GM19395 (cell line): ENCODE results near the gene MAP2K4.
"Not testable (repeated sequence)": the region's sequence is repeated elsewhere in the genome, so short reads cannot be mapped to it uniquely, and the experiment has no call there.

Experiments used
- ATAC-seq: cut with Tn5 transposase; IDR thresholded peaks from one replicate; pipeline ENCODE4 v1.9.1; 2021; ENCODE audit warnings: mild to moderate bottlenecking, moderate library complexity; ENCODE audit not compliant: unreplicated experiment

MAP2K4 gene

DNA sequence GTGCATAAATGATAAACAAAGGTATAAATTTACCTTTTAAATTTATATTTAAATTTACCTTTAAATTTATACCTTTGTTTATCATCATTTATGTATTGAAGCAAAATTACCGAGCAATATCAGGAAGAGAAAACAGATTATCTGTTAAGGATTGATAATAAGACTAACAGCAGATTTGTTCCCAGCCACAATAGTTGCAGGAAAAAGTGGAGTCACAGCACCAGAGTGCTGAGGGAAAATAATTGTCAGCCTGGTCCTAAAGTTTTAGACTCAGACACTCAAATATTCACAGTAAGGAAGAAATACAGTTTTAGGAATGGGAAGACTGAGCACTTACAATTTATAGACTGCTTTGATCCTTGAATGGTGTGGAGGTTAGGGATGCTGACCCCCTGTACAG is 117.2 kb downstream of the MAP2K4 start:
- ATAC-seq, result no peak

DNA sequence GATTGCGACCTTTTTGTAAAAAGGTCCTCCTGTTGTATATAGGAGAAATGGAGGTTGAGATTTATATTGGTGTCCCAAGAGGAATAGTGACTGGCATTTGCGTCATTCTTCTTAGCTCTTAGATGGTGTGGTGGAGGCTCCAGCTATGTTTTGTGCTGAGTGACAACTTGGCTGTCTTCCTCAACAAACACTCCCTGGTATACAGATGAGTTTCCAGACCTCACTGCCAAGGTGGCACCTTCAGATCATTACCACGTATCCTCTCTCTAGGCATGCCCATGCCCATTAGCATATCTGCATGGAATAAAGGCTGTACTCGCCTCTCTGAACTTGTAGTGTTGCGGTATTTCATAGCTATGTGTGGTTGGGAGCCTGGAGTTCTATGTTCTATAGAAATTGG is 120.0 kb downstream of the MAP2K4 start:
- no peak for ATAC-seq

DNA sequence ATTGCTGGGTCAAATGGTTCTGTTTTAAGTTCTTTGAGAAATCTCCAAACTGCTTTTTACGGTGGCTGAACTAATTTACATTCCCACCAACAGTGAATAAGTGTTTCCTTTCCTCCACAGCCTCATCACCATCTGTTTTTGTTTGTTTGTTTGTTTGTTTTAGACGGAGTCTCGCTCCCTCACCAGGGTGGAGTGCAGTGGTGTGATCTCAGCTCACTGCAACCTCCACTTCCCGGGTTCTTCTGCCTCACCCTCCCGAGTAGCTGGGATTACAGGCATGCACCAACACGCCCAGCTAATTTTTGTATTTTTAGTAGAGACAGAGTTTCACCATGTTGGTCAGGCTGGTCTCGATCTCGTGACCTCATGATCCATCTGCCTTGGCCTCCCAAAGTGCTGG is 141.5 kb downstream of the MAP2K4 start:
- ATAC-seq, result not testable (repeated sequence)

DNA sequence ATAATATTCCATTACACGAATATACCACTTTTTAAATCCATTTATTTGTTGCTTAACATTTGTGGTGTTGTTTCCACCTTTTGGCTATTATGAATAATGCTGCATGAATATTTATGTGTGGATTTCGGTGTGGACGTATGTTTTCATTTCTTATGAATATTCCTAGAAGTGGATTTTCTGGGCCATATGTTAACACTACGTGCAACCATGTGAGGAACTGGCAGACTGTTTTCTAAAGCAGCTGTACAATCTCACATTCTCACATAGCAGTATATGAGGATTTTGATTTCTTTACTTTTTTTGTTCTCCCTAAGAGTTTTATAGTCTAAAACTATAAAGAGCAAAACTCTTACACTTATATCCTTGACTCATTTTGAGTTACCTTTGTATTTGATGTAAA is 143.4 kb downstream of the MAP2K4 start:
- ATAC-seq, result no peak

DNA sequence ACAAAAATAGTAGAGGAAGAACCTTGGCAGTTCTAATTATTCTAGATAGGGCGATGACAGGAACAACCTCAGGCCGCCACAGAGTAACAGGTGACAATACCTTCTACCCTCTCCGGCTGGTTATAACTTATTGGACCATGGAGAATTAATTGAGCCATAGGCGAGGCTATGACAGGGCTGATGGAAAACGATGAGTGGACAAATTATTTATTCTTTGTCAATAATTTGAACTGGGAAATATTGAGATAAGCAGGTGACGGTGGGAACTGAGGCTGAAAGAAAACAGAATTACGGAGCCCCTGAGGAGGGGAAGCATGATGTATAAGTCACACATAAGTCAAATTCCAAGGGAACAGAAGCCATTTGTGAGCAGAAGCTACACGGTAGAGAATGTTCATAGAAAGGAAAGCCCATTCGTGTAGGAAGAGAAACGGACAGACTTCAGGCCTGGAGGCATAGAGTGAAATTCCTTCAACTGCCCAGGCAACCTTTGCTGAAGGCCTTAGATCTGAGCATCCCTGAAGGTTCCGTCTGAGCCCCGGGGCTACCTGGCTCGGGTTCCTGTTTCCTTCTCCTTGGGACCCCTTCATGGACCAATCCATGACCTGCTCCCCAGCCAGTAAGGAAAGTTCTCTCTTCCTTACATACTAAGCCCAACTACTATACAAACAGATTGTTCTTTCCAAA is 158.1 kb downstream of the MAP2K4 start:
- ATAC-seq, result no peak

DNA sequence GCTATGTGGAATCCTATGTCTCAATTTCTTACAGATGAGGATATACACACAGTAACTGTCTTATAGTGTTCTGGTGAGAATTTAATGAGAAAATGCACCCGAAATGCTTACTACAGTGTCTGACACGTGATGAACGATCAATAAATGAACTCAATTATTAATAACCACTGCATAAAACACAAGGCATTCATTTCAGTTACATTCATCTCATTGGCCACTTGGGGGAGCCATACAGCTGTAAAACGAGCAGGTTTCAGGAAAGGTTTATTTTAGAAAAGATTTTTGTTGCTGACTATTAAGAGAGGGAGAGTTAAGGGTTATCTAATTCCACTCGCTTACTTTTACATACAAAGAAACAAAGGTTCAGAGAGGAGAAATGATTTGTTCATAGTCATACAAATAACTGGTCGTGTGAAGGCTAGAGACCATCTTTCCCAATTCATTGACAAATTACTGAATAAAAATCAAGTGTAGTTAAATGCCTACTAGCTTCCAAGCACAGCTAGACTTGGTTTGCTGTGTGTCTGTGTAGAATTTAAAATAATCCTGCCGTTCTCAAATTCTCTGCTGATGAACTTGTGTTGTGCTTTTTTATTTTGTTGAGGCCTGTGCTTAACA is 160.1 kb downstream of the MAP2K4 start:
- ATAC-seq, result no peak

DNA sequence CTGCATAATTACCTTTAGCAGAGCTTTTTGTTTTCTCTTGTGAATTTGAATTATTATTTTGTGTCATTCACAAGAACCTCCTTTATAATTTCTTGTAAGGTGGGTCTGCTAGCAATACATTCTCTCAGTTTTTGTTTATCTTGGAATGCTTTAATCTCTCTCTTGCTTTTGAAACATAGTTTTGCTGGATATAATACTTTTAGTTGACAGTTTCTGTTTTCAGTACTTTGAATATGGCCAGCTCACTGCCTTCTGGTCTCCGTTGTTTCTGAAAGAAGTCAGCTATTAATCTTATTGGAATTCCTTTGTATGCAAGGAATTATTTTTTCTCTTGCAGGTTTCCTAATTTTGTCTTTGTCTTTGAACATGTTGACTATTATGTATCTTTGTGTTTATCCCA is 167.0 kb downstream of the MAP2K4 start:
- no peak for ATAC-seq

DNA sequence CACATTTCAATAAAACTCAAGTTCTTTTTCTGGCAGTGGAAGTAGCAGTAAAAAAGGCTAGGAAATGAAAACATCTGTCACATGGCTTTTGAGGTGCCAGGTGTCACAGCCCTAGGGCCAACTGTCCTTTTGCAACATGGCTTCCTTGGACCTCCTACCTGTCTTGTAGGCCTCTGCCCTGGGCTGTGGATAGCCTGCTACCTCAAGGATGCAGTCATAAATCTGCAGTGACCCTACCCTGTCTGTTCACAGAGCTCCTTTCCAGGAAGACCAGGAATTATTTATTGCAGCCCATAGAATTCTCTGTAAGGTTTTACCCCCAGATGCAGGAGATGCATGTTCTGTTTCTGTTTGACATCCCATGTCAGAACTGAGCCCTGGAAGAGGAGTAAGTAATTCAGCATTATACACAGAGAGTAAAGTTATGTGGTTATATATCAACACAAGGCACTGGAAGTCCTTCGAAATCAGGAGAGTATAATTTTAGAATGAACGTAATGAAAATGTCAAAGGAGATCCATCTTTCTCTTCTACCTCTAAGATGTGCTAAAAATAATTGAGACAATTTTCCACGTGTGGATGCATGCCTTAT is 172.6 kb downstream of the MAP2K4 start:
- no peak for ATAC-seq
